ENCODE data around the gene FRG2.
"Not testable (repeated sequence)": the region's sequence is repeated elsewhere in the genome, so short reads cannot be mapped to it uniquely, and the experiment has no call there.

Gene FRG2

GRCh38 chr4:190027156-190027555 is at the start of gene FRG2:
TSS of gene FRG2 (minus strand) at chr4:190027256. CDS start at chr4:190027204, 52 bp downstream.
- H3K4me3 ChIP-seq (ENCODE audit: low read depth, low read length); H3K9me3 ChIP-seq (ENCODE audit: control insufficient read depth, insufficient read depth, low read length); H3K36me3 ChIP-seq (ENCODE audit: control insufficient read depth, insufficient read depth, low read length): not testable (repeated sequence)

GRCh38 chr4:190068351-190068750 is 41.3 kb upstream of the FRG2 start:
- H3K27me3 ChIP-seq (ENCODE audit: control insufficient read depth, insufficient read depth, low read length); H3K27ac ChIP-seq (ENCODE audit: low read depth, low read length); H3K4me3 ChIP-seq (ENCODE audit: low read depth, low read length); H3K9ac ChIP-seq (ENCODE audit: low read depth, low read length); H3K4me1 ChIP-seq (ENCODE audit: control insufficient read depth, insufficient read depth, low read length); H3K36me3 ChIP-seq (ENCODE audit: control insufficient read depth, insufficient read depth, low read length); H3K9me3 ChIP-seq (ENCODE audit: control insufficient read depth, insufficient read depth, low read length): not testable (repeated sequence)

More at GRCh38 chr4:190027156-190027555, at the start of gene FRG2:
- not testable (repeated sequence) for H3K27ac ChIP-seq (ENCODE audit: low read depth, low read length); H3K9ac ChIP-seq (ENCODE audit: low read depth, low read length); H3K4me1 ChIP-seq (ENCODE audit: control insufficient read depth, insufficient read depth, low read length)
- peaks cover 14% of the 10 kb centered on the region for H3K27me3 ChIP-seq (ENCODE audit: control insufficient read depth, insufficient read depth, low read length)

GRCh38 chr4:190064805-190065204 is 37.7 kb upstream of the FRG2 start:
- not testable (repeated sequence) for H3K27ac ChIP-seq (ENCODE audit: low read depth, low read length); H3K27me3 ChIP-seq (ENCODE audit: control insufficient read depth, insufficient read depth, low read length); H3K4me3 ChIP-seq (ENCODE audit: low read depth, low read length); H3K4me1 ChIP-seq (ENCODE audit: control insufficient read depth, insufficient read depth, low read length); H3K9me3 ChIP-seq (ENCODE audit: control insufficient read depth, insufficient read depth, low read length); H3K36me3 ChIP-seq (ENCODE audit: control insufficient read depth, insufficient read depth, low read length); H3K9ac ChIP-seq (ENCODE audit: low read depth, low read length)

- not testable (repeated sequence) for H3K9me3 ChIP-seq (ENCODE audit: control insufficient read depth, insufficient read depth, low read length); H3K27me3 ChIP-seq (ENCODE audit: control insufficient read depth, insufficient read depth, low read length)
These were observed 37.3 kb upstream of the FRG2 start, which contains the start of gene DBET for GRCh38 chr4:190064342-190064741. TSS of gene DBET (plus strand) at chr4:190064502.

GRCh38 chr4:190058997-190059396 is 31.9 kb upstream of the FRG2 start:
- H3K27me3 ChIP-seq (ENCODE audit: control insufficient read depth, insufficient read depth, low read length); H3K36me3 ChIP-seq (ENCODE audit: control insufficient read depth, insufficient read depth, low read length); H3K27ac ChIP-seq (ENCODE audit: low read depth, low read length); H3K9ac ChIP-seq (ENCODE audit: low read depth, low read length); H3K4me1 ChIP-seq (ENCODE audit: control insufficient read depth, insufficient read depth, low read length); H3K9me3 ChIP-seq (ENCODE audit: control insufficient read depth, insufficient read depth, low read length); H3K4me3 ChIP-seq (ENCODE audit: low read depth, low read length): not testable (repeated sequence)

More at GRCh38 chr4:190064342-190064741, 37.3 kb upstream of the FRG2 start, which contains the start of gene DBET:
- not testable (repeated sequence) for H3K4me3 ChIP-seq (ENCODE audit: low read depth, low read length); H3K4me1 ChIP-seq (ENCODE audit: control insufficient read depth, insufficient read depth, low read length); H3K27ac ChIP-seq (ENCODE audit: low read depth, low read length); H3K36me3 ChIP-seq (ENCODE audit: control insufficient read depth, insufficient read depth, low read length); H3K9ac ChIP-seq (ENCODE audit: low read depth, low read length)

- not testable (repeated sequence) for H3K9me3 ChIP-seq (ENCODE audit: control insufficient read depth, insufficient read depth, low read length); H3K4me1 ChIP-seq (ENCODE audit: control insufficient read depth, insufficient read depth, low read length); H3K27ac ChIP-seq (ENCODE audit: low read depth, low read length); H3K9ac ChIP-seq (ENCODE audit: low read depth, low read length); H3K36me3 ChIP-seq (ENCODE audit: control insufficient read depth, insufficient read depth, low read length); H3K27me3 ChIP-seq (ENCODE audit: control insufficient read depth, insufficient read depth, low read length); H3K4me3 ChIP-seq (ENCODE audit: low read depth, low read length)
These were observed 22.6 kb upstream of the FRG2 start for GRCh38 chr4:190049378-190050239.

- not testable (repeated sequence) for H3K36me3 ChIP-seq (ENCODE audit: control insufficient read depth, insufficient read depth, low read length); H3K27me3 ChIP-seq (ENCODE audit: control insufficient read depth, insufficient read depth, low read length); H3K4me1 ChIP-seq (ENCODE audit: control insufficient read depth, insufficient read depth, low read length); H3K9me3 ChIP-seq (ENCODE audit: control insufficient read depth, insufficient read depth, low read length); H3K9ac ChIP-seq (ENCODE audit: low read depth, low read length); H3K4me3 ChIP-seq (ENCODE audit: low read depth, low read length); H3K27ac ChIP-seq (ENCODE audit: low read depth, low read length)
These were observed 20.6 kb upstream of the FRG2 start for GRCh38 chr4:190047627-190048026.

GRCh38 chr4:190040873-190041272 is 13.8 kb upstream of the FRG2 start:
- not testable (repeated sequence) for H3K9ac ChIP-seq (ENCODE audit: low read depth, low read length); H3K27ac ChIP-seq (ENCODE audit: low read depth, low read length); H3K9me3 ChIP-seq (ENCODE audit: control insufficient read depth, insufficient read depth, low read length); H3K4me3 ChIP-seq (ENCODE audit: low read depth, low read length); H3K4me1 ChIP-seq (ENCODE audit: control insufficient read depth, insufficient read depth, low read length); H3K36me3 ChIP-seq (ENCODE audit: control insufficient read depth, insufficient read depth, low read length); H3K27me3 ChIP-seq (ENCODE audit: control insufficient read depth, insufficient read depth, low read length)

- H3K27ac ChIP-seq (ENCODE audit: low read depth, low read length); H3K4me1 ChIP-seq (ENCODE audit: control insufficient read depth, insufficient read depth, low read length); H3K9ac ChIP-seq (ENCODE audit: low read depth, low read length); H3K36me3 ChIP-seq (ENCODE audit: control insufficient read depth, insufficient read depth, low read length); H3K4me3 ChIP-seq (ENCODE audit: low read depth, low read length); H3K27me3 ChIP-seq (ENCODE audit: control insufficient read depth, insufficient read depth, low read length); H3K9me3 ChIP-seq (ENCODE audit: control insufficient read depth, insufficient read depth, low read length): not testable (repeated sequence)
These were observed 10.8 kb upstream of the FRG2 start for GRCh38 chr4:190037704-190038388.

GRCh38 chr4:190031264-190031663 is 4.2 kb upstream of the FRG2 start:
- H3K27me3 ChIP-seq (ENCODE audit: control insufficient read depth, insufficient read depth, low read length); H3K9ac ChIP-seq (ENCODE audit: low read depth, low read length); H3K4me3 ChIP-seq (ENCODE audit: low read depth, low read length); H3K4me1 ChIP-seq (ENCODE audit: control insufficient read depth, insufficient read depth, low read length); H3K27ac ChIP-seq (ENCODE audit: low read depth, low read length); H3K9me3 ChIP-seq (ENCODE audit: control insufficient read depth, insufficient read depth, low read length); H3K36me3 ChIP-seq (ENCODE audit: control insufficient read depth, insufficient read depth, low read length): not testable (repeated sequence)

GRCh38 chr4:190022614-190023281 is 4.3 kb downstream of the FRG2 start:
- not testable (repeated sequence) for H3K36me3 ChIP-seq (ENCODE audit: control insufficient read depth, insufficient read depth, low read length); H3K27ac ChIP-seq (ENCODE audit: low read depth, low read length); H3K4me1 ChIP-seq (ENCODE audit: control insufficient read depth, insufficient read depth, low read length); H3K4me3 ChIP-seq (ENCODE audit: low read depth, low read length); H3K9me3 ChIP-seq (ENCODE audit: control insufficient read depth, insufficient read depth, low read length); H3K9ac ChIP-seq (ENCODE audit: low read depth, low read length)
- peaks cover 53% of the 10 kb centered on the region for H3K27me3 ChIP-seq (ENCODE audit: control insufficient read depth, insufficient read depth, low read length)

Data from HUES48 (cell line).